Cardiac septum (tissue), 1 donor: ENCODE measurements around the gene NUDT22. TPM values are rescaled to one million over a fixed set of nuclear protein-coding genes. Genes with fewer than 3 reads are reported as not detected.

ENCODE experiments used
- DNase-seq: peaks from one replicate; pipeline ENCODE4 v3.0.0-alpha.2; 2020; ENCODE audit warnings: low spot score
- intact Hi-C: fragments of 100-400 bp; cut with DNase I; formaldehyde crosslinking; loops from one replicate; pipeline ENCODE4 v1.14.0; 2022
- total RNA-seq: library from RNA; stranded (reverse); fragmentation: NEBNext Ultra II Directional; extraction: Animal tissue kit (Norgen Biotek cat#: 25700); gene quantifications from one replicate; pipeline ENCODE4 v1.2.1, GENCODE V29; 2021
- donor health status: DM: no; HTN: no; CAD: no.

NUDT22 gene
- total RNA-seq, 1 donor from 2014 or later = 75.0 TPM

- intact Hi-C loops = loop anchor here (2.0 kb wide), 2 partner anchors 64 to 96 kb away; partner anchors contain the start of gene CATSPERZ
- peak; percentile 93 for DNase-seq
These were observed 21.5 kb upstream of the NUDT22 start for GRCh38 chr11:64204464-64204989.

GRCh38 chr11:64206457-64207255, 19.4 kb upstream of the NUDT22 start, which contains the start of gene FERMT3:
Gene FERMT3, plus strand, starts transcription at chr11:64206721. Its CDS starts 644 bp downstream, at chr11:64207365.
- intact Hi-C loops = no loop called here
- peak; percentile 89 for DNase-seq

DNA sequence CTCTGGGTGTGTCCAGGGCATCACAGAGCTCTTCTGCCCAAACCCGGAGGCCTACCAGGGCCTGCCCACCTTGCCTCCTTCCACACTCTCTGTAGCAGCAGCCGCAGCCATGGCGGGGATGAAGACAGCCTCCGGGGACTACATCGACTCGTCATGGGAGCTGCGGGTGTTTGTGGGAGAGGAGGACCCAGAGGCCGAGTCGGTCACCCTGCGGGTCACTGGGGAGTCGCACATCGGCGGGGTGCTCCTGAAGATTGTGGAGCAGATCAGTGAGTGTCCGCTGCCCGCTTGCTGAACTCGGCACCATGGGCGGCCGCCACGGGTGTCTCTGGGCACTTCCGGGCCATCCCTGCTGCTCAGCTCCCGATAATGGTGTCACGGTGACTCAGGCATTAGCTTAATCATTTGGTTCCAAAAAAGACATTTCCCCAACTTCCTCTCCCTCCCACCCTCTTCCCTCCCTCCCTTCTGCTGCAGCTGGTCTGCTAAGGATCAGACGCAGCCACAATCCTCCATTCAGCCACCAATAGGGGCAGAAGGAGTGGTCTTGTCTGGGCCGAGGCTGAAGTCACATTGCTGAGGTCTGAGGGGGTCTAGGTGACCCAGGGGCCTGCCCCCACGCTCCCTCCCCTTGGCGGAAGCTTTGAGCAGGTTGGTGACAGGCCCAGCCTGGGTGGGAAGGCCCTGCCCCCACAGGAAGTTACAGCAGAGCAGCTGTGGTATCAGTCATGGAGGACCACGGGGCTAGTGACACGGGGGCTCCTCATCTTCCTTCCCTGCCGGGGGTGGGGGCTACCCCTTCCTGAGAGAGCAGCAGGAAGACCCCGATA, 18.6 kb upstream of the NUDT22 start:
- DNase-seq = peak; percentile 93
- intact Hi-C loops = no loop called here

GRCh38 chr11:64208086-64208795, 17.8 kb upstream of the NUDT22 start:
- no peak for DNase-seq
- intact Hi-C loops = no loop called here

DNA sequence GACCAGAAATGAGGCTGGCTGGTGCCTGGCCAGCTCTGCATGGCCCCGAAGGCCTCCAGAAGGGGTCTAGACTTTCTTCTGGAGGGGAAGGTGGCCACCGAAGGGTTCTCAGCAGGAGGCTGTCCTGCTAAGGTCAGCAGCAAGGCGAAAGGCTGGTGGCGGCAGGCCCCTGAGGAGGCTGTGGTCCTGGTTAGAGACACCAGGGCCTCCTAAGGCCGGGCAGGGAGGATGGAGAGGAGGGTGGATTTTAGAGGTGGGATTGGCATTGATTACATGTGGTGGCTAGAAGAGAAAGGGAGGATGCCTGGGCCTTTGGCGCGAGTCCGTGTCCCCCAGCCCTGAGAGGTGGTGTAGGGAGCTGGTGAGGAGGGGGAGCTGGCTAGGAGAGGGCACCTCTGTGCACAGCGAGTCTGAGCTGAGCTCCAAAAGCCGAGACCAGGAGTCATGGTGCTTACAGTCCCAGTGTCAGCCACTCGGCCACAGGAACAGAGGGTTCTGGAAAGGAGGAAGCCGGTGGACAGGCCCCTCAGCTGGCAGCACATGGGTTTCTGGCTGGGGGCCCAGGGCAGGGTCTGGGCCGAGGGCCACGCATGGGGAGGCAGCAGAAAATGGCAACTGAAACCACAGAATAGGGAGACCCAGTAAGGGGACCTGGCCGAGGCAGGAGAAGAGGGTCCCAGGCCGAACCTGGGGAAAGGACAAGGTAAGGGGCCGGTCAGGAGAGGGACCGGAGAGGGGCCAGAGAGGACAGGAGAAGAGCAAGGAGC, 17.1 kb upstream of the NUDT22 start:
- intact Hi-C loops = no loop called here
- no peak for DNase-seq

- intact Hi-C loops = no loop called here
- no peak for DNase-seq
These were observed 16.6 kb upstream of the NUDT22 start for GRCh38 chr11:64209563-64209843.

- no peak for DNase-seq
- intact Hi-C loops = no loop called here
These were observed 15.6 kb upstream of the NUDT22 start for GRCh38 chr11:64210301-64211020.

GRCh38 chr11:64211181-64211872, 14.7 kb upstream of the NUDT22 start:
- intact Hi-C loops = no loop called here
- DNase-seq = no peak

GRCh38 chr11:64216879-64217278, 9.2 kb upstream of the NUDT22 start:
- intact Hi-C loops = no loop called here
- DNase-seq = no peak

- intact Hi-C loops = no loop called here
- no peak for DNase-seq
These were observed 7.3 kb upstream of the NUDT22 start for GRCh38 chr11:64218628-64219353.

DNA sequence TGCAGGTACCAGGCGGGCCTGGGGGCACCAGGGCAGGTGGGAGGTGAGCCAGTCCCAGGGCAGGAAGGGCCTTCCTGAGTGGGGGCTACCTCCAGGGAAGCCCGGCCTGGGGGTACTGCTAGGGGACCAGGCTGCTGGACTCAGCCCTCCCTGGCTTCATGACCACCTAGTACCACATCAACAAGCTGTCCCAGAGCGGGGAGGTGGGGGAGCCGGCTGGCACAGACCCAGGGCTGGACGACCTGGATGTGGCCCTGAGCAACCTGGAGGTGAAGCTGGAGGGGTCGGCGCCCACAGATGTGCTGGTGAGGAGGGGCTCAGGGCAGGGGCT, 6.8 kb upstream of the NUDT22 start:
- no peak for DNase-seq
- intact Hi-C loops = no loop called here

DNA sequence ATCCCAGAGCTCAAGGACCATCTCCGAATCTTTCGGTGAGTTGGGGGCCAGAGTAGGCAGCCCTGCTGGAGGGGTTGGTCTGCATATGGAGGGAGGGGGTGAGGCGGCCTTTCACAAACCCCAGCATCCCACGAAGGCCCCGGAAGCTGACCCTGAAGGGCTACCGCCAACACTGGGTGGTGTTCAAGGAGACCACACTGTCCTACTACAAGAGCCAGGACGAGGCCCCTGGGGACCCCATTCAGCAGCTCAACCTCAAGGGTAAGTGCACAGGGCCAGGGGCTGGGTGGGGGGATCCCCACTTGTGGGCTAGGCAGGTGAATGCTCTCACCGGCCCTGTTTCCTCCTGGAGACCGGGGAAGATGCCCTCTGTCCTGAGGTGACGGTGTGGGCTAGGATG, 6.3 kb upstream of the NUDT22 start:
- intact Hi-C loops = no loop called here
- DNase-seq = no peak

- intact Hi-C loops = no loop called here
- no peak for DNase-seq
These were observed 5.8 kb upstream of the NUDT22 start for GRCh38 chr11:64220271-64220670.

DNA sequence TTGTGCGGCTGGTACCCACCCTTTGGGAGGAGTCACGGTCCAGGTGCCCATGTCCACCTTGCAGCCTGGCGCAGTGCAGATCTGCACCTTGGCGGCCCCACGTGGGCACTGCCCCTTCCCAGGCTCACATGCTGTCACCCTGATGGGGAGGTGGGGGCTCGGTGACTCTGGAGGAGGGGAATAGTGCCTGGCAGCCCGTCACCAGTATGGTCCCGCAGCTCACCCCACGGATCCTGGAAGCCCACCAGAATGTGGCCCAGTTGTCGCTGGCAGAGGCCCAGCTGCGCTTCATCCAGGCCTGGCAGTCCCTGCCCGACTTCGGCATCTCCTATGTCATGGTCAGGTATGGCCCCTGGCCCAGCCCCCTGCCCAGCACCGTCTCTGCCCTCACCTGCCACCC, 5.3 kb upstream of the NUDT22 start:
- no peak for DNase-seq
- intact Hi-C loops = no loop called here

- intact Hi-C loops = no loop called here
- DNase-seq = no peak
These were observed 3.4 kb upstream of the NUDT22 start for GRCh38 chr11:64222651-64223000.

GRCh38 chr11:64223001-64223651, 2.9 kb upstream of the NUDT22 start:
- intact Hi-C loops = no loop called here
- no peak for DNase-seq

DNA sequence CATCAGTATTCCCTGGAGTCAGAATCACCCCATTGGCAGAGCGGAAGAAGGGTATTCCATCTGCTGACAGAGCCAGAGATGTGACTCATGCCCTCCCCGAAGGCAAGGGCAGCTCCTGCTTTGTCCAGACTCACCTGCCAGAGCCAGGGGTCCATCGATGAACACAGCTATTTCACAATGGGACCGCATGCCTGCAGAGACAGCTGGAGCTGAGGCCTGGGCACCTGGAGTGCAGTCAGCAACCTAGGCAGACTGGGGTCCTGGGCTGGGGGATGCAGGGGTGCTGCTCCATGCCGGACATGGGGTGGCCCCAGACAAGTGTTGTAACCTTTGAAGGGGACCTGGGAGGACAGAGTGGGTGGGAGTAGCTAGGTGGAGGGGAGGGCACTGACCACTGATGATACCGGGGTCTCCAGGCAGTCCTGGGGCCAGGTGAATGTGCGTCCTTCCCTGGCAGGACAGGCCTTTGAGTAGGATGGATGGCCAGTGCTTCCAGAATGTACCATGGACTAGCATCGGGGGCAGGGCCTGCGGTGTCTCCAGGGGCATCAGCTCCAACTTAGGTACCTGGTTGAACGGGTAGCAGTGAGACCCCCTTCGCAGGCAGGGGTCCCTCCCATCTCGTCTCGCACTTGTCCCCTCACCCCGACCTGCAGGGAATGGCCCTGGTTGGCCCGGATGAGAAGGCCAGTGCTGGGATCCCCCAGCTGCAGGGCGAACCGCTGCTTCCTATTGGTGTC, 1.8 kb upstream of the NUDT22 start:
- intact Hi-C loops = no loop called here
- no peak for DNase-seq
